Fibroblast of skin of right biceps (primary cell): ENCODE results near the gene CEACAM4.

ENCODE experiments used
- DNase-seq: peaks from one replicate; pipeline ENCODE4 v3.0.0-alpha.2; 2013

CEACAM4 gene

DNA sequence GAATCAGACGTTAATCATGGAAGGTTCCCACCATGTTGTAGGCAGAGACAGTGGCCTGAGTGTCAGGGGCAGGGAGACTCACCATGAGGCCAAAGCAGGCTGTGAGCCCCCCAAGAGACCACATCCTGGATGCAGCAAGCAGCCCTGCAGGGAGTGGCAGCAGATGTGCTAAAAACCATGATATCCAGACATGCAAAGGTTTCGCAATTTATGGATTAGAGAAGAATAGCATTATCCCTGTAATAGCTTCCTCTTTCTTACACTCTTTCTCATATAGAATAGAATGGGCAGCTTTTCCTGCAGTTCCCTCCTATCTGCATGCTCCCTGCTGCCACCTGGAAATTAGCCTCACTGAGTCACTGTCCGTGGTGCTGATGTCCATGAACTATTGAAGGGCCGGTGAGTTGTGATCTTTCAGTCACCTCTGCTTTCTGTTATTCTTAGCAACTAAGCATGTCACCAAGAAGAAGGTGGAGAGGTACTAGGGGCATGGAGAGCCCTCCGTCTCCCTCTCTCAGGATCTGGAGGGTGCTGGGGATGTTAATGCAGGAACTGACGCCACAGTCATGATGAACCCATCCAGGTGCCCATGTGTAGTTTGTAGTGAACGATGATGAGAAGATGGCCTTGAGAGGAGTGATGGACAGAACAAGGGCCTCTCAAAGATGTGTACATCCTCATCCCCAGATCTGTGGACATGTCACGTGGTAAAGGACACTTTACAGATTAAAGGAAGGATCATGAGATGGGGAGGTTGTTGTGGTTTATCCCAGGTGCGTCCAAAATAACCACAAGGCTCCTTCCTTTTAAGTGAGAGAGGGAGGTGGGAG is 9.9 kb downstream of the CEACAM4 start:
- peak; percentile 3 for DNase-seq

DNA sequence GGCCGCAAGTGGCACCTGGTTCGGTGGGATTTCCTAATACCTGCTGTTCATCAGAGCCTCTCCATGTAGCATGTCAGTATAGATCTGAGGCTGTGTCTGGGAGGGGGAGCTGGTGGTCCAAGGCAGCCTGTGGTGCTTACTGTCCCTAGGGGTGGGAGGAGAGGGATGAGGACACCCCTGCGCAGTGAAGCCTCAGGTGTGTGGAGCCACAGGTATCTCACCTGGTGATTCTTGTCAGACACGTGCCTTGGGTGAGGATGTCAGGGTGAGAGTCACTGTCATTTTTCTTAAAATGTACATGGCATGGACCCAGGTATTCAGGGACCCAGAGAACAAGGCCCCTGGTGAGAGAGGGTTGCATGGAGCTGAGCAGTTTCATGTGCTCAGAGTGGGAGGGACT is 11.7 kb downstream of the CEACAM4 start:
- DNase-seq = no peak

DNA sequence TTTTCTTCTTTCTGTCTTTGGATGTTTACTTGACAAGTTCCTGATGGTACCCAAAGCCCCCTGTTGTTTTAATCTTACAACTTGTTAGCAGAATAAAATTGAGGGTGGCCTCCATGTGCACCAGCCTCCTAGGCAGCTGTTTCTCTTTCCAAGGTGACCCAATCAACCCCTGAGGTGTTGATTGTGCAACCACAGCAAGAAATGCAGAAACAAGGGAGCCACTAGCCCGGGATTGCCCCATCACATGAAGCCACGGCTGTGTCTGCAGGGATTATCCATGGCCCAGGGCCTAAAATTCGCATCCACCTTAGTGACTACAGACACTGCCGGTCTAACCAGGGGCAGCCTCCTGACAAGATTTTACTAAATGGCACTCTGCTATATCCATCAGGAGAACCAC is 14.4 kb downstream of the CEACAM4 start:
- DNase-seq = no peak

DNA sequence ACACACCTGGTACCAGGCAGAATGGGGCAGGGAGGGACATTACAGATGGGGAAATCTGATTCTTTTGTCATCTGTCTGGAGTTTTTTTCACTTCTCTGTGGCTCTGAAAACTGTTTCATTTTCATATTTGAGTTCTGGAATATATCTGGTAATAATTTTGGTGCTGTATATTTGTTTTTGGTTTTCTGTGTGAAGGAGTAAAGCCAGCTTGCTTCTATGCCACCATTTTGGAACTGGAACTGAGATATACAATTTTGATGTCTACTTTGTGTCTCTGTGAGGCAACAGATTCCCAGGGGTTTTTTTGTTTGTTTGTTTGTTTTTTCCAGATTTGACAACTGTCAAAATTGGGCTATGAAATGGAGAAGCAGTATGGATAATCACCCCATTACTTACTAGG is 16.1 kb downstream of the CEACAM4 start:
- no peak for DNase-seq

DNA sequence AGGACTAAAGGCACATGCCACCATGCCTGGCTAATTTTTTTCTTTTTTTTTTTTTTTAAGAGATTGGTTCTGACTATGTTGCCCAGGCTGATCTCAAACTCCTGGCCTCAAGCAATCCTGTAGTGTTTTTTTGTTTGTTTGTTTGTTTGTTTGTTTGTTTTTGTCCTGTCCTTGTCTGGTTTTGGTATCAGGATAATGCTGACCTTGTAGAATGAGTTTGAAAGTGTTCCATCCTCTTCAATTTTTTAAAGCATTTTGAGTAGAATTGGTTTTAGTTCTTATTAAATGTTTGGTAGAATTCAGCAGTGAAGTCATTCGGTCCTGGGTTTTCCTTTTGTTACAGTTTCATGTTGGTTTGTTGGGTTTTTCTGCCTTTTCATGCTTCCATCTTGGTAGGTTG is 19.2 kb downstream of the CEACAM4 start:
- no peak for DNase-seq

DNA sequence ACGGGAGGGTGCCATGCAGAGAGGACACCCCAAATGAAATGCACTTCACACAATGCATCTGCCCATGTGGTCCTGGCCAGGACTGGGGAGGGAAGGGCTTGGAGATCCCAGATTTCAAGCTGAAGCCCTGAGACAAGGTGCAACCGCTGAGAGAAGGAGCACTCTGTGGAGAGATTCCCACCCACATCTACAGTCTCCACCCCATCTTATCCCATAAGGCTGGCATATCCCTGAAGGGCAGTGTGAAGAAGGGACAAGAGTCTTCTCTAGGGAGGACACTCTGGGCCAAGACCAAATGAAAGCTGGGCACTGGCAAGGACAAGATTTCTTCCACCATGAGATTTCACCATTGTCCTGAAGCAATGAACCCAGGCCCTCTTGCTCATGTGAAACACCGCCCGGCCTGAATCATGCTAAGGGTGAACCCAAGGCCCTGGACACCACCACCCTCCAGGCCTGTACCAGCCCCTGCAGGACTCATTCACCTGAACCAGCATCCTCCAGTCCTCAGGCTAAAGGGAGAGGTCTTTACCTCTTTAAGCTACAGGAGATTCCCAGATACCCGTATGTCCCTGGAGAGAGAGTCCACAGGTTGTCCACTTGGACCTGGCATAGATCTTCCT is 20.5 kb downstream of the CEACAM4 start:
- no peak for DNase-seq

DNA sequence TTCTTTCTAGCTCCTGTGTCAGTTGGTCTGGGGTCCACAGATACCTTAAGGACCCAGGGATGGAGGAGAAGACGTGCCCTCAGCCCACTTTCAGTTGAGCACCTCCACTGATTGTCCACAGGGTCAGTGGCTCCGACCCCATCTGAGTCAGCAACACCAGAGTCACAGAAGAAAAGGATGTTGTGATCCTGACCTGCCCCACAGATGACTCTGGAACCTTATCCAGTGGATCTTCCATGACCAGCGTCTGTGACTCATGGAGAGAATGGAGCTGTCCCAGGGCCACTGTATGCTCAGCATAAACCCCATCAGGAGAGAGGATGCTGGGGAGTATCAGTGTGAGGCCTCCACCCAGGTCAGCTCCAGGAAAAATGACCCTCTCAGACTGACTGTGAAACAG is 22.0 kb downstream of the CEACAM4 start:
- DNase-seq = no peak

DNA sequence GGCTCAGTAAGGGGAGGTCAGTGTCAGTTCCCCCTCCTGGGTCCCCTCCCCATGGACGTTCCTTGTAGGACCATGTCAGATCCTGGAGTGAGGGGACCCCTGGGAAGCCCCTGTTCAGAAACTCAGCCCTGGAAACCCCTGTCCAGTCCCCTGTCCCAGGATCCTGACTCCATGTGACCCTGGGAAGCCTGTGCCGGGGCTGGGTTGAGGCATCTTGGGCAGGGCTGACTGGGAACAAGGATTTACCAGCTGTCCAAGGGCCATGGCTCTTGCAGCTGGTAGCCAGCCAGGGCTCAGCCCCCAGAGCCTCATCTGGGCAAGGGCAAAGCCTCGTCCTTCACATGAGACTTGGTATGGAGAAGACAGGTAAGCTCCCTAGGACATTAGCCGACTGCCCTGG is 25.1 kb downstream of the CEACAM4 start:
- no peak for DNase-seq

DNA sequence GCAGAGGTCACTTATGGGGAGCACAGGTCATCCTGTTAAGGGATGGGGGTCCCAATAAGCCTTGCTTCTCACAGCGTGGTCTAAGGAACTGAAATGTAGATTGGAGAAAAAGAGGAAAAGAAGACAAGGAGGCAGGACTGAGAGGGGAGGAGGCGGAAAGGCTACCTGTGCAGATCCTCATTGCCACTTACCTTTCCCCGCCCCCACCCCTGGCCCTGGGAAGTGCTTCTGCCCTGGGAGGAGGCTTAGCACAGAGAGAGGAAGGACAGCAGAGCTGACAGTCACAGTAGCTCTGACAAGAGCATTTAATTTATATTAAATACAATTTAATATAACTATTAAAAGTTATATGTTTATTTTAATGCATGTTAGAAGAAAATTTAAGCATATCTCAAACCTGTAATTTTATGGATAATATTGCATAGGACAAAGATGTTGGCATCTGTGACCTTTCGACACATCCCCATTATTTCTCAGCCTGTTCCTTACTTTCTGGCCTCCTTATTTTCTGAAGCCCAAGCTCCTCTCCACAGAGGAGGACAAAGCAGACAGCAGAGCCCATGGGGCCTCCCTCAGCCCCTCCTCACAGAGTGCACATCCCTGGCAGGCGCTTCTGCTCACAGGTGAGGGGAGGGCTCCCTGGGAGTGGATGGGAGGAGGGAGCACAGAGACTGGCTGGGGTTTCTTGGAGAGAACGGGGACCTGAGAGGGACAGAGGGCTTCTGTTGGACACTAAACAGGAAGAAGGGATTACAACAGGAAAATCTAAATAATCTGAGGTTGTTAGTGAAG is 27.5 kb downstream of the CEACAM4 start:
- DNase-seq = no peak

DNA sequence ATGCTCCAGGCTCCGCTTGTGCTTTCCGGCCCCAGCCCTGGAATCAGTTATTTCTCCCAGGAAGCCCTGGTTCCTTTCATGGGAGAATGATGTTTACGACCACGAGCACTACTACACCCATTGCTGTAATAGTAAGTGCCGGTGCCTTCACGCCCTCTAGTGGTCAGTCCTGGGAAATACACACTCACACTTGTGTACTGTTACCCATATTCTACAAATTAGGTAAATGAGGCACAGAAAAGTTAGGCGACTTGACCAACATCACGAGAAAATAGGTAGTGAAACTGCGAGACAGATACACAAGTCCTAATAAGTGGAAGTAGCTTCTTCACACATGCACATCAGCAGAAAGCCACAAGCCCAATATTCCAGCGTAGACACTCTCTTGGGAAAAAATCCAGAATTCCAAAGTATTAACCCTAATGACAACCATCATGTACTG is 29.3 kb downstream of the CEACAM4 start:
- peak; percentile 49 for DNase-seq

DNA sequence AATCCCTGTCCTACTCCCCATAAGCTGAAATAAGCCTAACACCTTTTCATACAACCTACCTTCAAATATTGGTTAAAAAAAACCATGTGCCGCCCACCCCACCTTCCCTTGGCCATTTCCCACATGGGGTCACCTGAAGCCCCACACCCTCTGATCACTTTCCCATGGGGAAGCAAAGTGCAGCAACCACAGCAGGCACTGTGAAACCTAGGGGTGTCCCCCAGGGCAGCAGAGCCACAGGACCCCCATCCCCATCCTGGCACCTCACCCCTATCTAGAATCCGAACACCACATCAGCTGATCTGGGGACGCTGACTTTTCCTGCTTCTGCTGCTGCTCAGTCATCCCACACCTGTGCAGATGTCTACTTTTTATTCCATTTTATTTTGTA is 31.0 kb downstream of the CEACAM4 start:
- DNase-seq = no peak

DNA sequence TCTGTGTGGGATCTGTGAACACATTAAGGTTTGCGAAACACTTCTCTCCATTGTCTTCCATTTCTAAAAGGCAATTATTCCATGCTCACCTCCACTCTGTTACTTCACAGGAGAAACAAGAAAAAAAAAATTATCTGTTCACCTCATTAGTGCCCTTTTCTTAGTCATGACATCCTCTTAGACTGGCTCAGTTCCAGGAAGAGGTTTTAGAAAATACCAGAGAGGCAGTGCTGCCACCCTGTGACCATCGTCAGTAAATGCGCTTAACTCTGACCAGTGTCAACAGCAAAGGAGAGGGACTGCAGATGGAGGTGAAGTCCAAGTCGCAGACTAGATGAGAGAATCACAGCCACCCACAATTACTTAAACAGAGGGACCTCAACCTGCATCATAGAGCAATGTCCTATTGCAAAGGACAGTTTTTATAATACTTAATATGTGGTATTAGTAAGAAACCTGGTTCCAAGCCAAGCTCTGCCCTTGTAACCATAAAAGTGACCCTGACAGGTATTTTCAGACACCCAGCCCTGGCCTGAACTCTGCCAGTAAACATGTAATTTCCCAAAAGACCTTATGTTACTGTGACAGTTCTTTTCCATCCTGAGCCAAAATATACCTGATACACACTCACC is 31.5 kb downstream of the CEACAM4 start:
- DNase-seq = peak; percentile 77

DNA sequence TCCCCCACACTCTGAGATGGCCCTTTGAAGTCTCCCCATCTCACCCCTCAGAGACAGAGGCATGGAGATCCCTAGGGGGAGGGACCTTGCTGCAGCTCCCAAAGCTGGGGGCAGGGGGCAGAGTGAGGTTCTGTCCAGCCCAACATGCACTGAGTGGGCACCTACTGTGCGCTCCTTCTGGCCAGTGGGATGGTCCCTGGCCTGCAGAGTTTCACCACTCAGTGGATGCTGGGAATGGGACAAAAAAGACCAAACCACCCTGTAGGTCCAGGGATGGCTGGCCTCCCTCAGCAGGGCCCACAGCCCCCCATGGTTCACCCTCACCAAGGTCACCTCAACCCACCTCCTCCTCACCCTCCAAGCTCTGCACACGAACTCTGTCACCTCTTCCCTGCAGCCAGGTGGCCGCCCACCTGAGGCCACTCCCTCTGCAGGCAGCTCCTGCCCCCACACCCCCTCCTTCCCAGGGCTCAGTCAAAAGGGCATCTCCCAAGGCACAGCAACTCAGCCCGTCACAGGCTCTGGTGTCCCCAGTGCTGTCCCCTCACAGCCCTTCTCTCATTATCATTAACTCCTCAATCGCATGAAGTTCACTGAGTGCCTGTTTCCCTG is 34.8 kb downstream of the CEACAM4 start:
- DNase-seq = no peak

DNA sequence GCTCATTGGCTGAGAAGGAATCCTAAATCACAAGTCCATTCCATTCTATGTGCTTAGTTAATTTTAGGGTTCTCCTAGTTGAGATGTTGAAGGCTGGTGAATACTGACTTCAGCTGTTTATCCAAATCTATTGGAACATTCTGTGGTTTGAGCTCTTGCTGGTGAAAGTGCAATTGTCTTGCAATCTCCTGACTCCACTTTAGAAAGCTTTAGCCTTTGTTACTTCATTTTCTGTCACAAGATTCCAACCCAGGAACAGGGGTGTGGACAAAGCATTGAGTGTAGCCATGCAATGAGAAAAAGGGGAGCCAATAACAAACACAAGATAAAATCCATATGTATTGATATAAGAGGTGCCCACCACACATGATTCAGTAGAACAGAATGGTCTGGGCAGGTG is 35.9 kb downstream of the CEACAM4 start:
- no peak for DNase-seq

DNA sequence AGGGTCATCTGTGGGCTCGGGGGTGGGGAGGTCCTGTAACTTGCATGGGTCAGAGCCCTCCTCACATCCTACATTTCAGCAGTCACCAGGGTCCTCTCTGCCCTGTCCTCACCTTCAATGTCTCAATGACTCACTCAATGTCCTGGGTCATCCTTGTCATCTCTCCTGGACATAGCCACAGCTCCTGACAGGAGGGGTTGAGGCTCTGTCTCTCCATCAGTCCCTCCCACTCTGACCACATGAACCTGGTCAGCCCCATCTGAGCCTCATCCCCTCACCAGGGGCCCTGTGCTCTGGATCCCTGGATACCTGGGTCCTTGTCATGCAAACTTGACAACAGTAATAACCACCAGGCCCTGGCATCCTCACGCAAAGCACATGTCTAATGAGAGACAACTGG is 37.5 kb downstream of the CEACAM4 start:
- DNase-seq = no peak

DNA sequence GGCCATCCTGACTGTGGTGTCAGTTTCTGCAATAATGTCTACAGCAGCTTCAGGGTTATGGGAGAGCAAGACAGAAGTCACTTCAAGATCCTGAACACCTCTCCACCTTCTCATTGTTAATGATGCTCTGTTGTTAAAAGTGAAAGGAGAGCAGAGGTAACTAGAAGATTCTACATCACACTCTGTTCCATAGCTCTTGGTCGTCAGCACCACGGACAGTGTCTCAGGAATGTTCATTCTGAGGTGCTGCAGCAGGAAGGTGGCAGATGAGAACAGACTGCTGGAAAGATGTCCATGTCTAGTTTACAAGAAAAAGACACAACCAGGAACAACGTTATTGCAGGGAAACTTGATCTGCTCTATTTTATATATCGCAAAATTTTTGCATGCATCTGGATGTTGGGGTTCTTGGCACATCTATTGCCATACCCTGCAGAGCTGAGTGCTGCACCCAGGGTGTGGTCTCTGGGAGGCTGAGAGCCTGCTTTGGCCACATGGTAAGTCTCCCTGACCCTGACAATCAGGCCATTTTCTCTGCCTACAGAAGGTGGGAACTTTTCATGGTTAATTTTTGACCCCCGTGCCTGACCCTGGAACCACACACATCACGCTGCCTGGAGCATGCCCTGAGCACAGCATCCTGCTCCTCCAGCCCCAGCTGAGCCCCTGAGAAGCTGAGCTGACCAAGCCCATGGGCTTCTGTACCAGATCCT is 38.2 kb downstream of the CEACAM4 start:
- peak; percentile 22 for DNase-seq

DNA sequence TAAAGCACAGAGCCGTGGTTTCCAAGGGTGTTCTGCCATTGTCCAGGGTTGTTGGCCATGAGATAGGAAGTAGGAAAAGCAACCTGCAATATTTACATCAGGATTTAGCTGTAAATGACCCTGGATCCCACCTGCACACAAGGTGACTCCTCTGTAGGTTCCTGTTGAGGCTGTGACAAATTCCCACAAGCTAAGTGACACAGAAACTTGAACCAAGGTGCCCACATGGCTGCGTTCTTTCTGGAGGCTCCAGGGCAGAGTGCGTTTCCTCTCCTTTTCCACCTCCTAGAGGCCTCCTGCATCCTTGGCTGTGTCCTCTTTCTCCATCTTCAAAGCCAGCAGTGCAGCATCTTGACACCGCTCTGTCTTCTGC is 39.0 kb downstream of the CEACAM4 start:
- no peak for DNase-seq

DNA sequence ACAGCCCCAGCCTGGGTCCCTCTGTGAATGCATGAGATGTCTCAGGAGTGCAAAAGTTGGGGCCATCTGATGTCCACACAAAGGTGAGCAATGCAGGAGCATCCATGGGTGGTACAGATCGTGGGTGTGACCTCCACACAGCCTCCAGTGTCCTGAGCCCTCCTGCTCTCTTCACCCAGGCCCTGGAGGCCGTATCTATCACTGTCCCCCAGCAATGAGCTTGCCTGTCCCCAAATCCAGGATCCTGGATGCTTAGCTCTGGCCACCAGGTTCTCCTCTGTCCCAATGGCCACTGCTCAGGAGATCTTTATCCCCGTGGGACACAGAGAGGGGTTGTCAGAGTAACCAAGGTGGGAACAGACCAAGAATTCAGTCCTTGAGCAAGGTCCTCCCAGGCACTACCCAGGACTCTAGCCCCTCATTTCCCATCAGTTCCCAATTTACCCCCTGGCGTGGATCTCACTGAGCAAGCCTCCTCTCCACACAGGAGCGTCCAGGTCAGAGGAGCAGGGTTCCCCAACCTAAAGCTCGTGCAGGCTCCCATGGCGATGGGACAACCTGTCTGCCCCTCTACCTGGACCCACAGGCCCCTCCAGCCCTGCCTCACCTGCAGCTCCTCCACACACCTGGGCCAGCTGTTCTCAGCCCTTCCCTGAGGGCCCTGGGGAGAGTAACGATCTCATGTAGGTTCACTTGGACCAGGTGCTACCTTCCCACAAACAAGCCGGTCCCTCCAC is 39.6 kb downstream of the CEACAM4 start:
- no peak for DNase-seq

DNA sequence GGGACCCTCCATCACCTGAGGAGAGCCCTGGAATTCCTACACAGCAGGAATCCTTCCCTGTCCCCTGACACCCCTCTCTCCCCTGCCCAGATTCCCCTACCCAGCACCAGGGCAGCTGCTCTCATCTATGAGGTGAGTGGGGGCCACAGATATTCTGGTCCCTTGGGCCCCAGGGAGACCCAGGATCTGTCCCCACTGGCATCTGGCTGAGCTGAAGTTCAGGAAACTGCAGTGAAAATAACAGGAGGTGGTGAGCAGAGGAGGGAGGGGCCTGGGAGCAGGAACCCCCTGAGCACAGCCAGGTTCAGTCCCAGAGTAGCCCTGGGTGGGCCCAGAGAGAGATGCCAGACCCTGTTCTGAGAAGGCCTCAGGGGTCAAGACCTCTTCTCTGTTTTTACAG is 40.8 kb downstream of the CEACAM4 start:
- no peak for DNase-seq

DNA sequence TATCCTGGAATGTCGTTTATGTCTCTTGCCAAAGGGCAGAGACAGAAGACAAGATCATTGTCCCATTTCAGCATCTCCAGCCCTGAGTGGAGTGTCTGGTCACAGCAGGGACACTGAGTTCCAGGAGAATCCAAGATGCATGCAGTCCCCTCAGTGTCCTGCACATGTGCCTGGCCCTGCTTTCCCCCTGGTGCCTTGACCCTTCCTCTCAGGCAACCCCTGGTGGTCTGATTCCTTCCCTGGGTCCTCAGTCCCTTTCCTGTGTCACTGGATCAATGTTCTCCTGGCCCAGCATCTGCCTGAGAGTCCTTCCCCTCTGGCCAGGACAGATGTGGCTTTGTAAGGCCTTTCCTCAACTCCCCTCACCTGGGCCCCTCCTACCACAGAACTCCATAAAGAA is 41.9 kb downstream of the CEACAM4 start:
- DNase-seq = no peak

DNA sequence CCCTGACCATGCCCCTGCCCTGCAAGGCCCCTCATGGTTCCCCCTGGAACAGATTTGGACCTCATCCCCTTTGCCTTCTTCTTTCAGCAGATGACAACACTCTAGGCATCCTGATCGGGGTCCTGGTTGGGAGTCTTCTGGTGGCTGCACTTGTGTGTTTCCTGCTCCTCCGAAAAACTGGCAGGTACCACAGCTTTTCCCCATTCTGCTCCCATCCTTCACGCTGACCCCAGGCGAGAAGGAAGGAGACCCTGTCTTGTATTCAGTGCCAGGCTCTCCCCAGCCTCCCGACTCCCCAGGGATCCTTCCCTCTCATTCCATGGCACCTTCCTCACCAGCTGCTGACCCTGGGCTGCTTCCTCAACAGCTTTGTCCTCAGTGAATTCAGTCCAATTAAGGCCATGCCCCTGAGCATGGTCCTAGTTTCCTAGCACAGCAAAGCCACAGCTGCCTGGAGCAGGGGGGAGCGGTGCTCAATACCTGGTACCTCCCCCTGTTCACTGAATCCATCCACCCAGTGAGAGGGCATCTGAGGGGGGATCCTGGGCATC is 42.5 kb downstream of the CEACAM4 start:
- DNase-seq = no peak
